GM18508 (cell line): ENCODE results near the gene MBLAC1.
A peak's percentile ranks its signal among the peaks of the same experiment; 100 is the strongest.

Source experiments
- ATAC-seq: cut with Tn5 transposase; IDR thresholded peaks from one replicate; pipeline ENCODE4 v1.9.1; 2021; ENCODE audit warnings: moderate number of reproducible peaks; ENCODE audit not compliant: insufficient read depth, unreplicated experiment

MBLAC1 gene, protein sequence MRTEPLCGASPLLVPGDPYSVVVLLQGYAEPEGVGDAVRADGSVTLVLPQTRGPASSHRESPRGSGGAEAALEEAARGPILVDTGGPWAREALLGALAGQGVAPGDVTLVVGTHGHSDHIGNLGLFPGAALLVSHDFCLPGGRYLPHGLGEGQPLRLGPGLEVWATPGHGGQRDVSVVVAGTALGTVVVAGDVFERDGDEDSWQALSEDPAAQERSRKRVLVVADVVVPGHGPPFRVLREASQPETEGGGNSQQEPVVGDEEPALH

DNA sequence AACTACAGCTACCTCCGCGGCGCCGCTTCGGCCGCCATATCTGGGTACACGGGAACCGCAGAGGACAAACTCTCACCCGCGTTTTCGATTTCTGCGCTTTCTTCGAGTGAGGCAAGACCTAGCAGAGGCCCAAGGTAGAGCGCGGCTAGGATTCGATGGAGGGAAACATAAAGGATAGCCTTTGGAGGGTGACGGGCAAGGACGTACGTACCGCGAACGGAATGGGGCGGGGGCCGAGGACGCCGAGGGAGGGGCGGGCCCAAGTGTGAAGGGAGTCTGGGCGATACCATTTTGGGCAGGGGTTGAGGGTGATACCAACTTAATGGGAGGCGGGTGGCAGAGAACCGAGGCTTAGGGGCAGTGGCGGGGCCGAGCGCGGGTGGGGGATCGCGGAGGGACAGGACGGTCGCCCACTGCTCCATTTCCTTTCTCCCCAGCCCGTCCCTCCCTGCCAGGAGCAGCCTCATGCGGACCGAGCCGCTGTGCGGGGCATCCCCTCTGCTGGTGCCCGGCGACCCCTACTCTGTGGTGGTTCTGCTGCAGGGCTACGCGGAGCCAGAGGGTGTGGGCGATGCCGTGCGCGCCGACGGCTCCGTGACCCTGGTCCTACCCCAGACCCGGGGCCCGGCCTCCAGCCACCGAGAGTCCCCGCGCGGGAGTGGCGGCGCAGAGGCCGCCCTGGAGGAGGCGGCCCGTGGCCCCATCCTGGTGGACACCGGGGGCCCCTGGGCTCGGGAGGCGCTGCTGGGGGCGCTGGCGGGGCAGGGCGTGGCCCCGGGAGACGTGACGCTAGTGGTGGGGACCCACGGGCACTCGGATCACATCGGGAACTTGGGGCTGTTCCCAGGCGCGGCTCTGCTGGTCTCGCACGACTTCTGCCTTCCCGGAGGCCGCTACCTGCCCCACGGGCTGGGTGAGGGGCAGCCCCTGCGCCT lies at the start of gene MBLAC1:
TSS of gene MBLAC1 (plus strand) at position 37 of the 935 bp plus-strand sequence. CDS start at position 466, 429 bp downstream.
- no peak for ATAC-seq

DNA sequence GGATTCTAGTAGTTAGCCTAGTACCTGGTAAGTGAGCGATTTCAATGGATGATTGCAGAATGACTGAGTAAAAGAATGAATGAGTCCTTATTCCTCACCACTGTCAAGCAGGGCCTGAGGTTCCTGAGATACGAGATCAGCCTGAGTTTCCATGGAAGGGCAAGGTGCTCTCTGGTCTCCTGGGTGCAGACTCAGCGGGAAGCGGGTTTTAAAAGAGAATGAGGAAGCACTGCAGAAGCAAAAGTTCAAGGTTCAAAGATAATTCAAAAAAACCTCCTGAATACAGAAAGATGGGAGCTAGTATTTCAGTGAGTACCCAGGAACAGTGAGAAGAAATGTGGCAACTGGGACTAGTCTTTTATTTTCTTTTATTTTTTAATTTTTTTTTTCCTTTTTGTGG lies 49.6 kb upstream of the MBLAC1 start:
- ATAC-seq: no peak

DNA sequence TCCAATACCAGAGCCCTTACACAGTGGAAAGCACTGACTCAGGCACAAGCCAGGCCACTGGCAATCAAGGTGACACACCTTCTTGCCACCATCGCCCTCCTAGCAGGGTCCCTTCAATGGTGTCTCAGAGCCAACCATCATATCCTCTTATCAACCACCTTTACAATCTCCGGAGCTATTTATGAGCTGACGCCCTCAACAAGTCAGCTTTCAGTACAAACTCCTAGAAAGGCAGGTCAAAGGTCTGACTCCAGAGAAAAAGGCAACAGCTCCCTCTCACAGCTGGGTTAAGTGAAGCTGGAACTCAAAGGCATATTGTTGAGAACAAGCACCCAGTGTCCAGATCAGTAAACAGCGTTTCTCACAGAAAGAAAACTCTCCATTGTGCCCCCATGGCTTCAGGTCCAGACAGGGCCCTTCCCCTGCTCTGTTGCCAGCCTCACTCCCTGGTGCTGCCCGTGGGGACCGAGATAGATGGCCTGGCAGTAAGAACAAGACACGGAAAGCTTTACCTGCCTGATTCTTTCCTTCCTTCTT lies 47.7 kb upstream of the MBLAC1 start:
- ATAC-seq: no peak

DNA sequence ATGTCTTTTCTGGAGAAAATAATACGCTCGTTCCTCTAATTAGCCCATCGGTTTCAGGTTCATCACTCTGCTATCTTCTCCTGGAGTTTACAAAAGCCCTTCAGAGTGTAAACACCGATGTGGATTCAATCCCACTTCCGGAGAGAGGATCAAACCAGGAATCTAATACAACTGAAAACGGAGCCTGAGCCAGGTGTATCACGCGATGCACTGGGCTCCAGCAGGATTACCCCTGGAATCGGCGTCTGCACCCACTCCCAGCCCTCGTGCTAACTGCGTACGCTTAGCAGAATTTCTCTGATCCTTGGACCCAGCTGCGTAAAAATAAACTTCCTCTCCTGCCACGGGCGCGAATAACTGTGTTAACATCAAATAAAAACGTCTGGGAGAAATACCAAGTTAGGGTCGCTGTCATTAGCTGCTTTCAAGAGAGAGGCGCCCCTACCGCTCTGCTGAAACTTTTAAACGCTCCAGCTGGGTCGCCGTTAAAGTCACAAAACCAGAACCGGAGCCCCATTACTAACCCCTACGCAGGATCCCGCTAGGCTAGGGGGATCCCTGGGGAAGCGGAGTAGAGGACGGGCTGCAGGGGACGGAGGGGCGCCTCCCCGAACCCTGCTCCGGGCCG lies 45.7 kb upstream of the MBLAC1 start:
- ATAC-seq: no peak

DNA sequence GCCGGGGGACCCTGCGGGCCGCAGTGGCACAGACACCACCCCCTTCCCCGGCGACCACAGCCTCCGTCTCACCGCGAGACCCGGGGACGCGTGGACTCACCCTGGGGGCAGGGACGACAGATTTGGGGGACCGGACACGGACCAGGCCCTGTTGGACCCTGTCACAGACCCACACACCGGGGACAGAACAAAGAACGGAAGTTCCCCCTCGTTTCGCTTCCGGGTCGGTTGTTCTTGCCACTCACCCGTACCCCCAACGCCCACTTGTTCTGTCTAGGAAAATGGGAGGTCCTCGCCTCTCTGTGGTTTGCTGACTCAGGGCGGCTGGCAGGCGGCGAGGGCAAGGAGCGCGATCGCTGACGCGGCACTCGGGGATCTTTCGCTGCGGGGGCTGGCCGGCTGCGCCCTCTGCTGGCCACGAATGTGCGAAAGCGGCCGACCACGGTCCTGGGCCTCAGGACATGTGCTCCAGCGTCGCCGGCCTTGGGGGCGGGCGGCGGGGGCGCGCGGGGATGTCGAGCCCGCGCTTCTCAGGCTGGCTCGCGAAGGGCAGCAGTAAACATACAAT lies 45.1 kb upstream of the MBLAC1 start, which contains the start of gene ZNF3:
TSS of gene ZNF3 (minus strand) at position 189 of the 568 bp plus-strand sequence. CDS start 4,366 bp downstream, outside the sequence.
- ATAC-seq: peak; percentile 71

DNA sequence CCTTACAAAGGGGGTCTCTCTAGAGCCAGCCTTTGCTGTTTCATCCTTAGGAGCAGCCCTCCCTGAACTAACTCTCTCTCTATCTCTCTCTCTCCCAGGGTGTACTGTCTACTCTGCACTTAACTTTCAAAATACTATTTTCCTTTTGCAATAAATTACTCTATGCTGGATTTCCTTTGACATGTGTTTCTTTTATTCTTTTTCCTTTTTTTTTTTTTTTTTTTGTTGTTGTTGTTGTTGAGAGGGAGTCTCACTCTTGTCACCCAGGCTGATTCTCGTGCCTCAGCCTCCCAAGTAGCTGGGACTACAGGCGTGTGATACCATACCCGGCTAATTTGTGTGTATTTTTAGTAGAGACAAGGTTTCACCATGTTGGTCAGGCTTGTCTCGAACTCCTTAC lies 43.8 kb upstream of the MBLAC1 start:
- no peak for ATAC-seq

DNA sequence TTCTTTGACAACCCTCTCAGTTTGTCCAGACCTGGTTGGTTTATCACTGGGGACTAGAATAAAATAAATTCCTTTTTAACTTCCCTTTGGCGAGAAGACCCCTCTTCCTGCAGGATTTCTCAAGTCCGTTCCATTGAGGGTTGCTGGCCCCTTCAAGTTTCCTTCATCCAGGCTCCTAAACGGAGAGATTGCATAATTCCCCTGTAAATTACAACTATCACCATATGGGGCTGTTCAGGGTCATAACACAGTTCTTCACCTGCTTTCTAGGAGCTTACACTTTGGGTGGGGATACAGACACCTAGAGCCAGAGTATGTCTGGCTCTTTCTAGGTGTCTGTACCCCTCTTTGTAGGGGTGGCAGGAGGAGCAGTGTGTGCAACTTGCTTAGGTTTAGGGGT lies 41.3 kb upstream of the MBLAC1 start:
- ATAC-seq: no peak

DNA sequence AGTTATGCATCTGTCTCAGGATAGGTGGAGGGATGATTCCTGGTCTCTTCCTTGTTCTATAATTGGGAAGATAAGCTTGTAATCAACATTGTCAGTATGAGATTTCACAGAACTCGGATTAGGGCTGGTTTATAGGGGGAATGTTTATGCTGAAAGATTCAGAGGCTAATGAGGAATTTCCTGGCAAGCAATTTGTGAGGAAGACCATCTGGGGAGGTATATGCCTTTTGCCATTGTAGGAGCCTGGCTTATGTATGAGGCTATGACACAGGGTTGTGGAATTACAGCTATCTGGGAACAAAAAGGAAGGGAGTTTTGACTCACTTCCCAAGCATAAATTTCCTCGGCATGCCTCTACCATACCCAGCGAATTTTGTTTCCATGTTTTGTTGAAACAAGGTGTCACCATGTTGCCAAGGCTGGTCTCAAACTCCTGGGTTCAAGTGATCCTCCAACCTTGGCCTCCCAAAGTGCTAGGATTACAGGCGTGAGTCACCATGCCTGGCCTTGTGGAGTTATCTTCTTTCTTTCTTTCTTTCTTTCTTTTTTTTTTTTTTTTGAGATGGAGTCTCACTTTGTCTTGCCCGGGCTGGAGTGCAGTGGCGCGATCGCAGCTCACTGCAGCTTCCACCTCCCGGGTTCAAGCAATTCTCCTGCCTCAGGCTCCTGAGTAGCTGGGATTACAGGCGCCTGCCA lies 39.6 kb upstream of the MBLAC1 start:
- ATAC-seq: no peak

DNA sequence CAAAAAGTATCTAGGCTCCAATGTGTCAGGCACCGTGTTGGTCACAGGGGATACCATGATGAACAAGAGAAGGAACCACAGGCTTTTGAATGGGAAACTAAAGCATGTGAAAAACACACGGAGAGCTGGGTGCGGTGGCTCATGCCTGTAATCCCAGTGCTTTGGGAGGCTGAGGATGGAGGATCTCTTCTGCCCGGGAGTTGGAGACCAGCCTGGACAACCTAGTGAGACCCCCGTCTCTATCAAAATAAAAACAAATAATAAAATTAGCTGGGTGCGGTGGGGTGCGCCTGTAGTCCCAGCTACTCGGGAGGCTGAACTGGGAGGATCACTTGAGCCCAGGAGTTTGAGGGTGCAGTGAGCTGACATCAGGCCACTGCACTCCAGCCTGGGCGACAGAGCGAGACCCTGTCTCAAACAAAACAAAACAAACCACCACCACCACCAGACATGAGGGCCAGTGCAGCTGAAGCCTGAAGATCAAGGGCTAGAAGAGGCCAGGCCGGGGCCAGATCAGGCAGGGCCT lies 38.6 kb upstream of the MBLAC1 start:
- no peak for ATAC-seq

DNA sequence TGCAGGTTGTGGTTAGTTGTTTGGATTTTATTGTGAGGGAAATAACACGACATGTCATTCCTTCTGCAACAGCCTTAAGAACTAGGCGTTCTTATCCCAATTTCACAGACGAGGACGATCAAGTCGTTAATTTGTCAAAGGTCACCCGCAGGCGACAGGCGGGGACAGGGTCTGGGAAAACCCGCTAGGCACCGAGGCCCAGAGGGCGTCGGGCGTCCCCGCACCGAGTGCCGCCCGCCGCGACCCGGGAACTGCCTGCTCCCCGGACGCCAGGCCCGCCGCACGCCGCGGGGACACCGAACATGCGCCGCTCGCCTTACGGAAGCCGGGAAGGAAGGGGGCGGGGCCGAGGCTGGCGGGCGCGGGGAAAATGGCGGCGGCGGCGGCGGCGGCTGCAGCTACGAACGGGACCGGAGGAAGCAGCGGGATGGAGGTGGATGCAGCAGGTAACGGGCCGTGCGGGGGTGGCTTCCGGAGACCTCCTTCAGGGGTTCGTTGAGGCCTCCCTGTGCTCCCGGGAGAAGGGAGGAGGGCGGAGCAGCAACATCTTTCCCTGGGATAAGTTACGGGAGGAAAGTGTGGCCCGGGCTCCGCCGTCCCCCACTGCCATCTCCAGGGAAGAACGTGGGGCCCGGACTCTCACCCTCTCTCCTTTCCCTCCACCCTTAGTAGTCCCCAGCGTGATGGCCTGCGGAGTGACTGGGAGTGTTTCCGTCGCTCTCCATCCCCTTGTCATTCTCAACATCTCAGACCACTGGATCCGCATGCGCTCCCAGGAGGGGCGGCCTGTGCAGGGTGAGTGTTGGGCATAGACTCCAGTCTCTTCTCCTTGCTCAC lies 37.9 kb upstream of the MBLAC1 start, which contains the start of gene COPS6:
TSS of gene COPS6 (plus strand) at position 349 of the 837 bp plus-strand sequence. CDS start at position 371, 22 bp downstream.
- no peak for ATAC-seq

DNA sequence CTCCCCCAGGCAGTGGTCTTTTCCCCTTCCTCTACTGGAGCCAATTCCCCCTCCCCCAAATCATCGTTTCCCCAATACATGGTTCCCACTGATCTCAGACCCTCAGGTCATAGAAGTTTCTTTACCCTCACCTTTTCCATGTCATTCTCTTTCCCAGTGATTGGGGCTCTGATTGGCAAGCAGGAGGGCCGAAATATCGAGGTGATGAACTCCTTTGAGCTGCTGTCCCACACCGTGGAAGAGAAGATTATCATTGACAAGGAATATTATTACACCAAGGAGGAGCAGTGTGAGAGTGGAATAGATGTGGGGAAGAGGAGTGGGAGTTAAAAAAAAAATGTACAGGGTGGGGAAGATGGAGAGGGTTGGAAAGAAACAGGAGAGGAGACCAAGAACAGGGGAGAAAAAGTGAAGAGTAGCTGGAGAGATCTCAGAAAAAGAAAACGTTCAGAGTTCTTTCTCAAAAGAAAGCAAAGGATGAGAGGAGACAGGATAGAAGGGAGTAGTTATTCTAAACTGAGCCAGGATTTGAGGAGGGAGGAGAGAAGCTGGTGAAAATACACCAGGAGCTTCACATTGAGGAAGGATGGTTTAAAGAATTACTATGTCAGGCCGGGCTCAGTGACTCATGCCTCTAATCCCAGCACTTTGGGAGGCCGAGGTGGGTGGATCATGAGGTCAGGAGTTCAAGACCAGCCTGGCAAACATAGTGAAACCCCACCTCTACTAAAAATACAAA lies 37.1 kb upstream of the MBLAC1 start:
- no peak for ATAC-seq

DNA sequence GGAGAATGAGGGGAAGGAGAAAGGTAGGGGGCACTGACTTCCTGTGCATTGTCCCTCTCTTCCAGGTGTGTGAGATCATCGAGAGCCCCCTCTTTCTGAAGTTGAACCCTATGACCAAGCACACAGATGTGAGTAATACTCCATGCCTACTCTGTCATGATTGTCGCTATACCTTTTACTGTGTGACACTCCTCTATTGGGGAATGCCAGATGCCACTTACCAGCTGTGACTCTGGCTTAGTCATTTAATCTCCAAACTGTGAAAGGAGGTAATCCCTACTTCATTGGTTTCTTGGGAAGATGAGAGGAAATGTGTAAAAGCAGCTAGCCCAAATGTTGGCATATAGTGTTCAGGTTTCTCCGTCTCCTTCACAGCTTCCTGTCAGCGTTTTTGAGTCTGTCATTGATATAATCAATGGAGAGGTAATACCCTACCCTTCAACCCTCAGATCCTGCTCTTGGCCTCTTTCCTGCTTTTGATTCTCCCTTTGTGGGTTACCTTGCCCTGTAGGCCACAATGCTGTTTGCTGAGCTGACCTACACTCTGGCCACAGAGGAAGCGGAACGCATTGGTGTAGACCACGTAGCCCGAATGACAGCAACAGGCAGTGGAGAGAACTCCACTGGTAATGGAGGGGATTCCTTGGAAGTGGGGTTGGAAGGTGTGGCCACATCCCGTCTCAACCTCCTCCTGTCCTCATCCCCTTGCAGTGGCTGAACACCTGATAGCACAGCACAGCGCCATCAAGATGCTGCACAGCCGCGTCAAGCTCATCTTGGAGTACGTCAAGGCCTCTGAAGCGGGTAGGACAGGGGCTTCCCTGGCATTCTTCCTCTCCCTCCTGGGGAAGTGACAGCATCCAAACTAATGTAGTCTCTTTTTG lies 36.0 kb upstream of the MBLAC1 start:
- no peak for ATAC-seq

DNA sequence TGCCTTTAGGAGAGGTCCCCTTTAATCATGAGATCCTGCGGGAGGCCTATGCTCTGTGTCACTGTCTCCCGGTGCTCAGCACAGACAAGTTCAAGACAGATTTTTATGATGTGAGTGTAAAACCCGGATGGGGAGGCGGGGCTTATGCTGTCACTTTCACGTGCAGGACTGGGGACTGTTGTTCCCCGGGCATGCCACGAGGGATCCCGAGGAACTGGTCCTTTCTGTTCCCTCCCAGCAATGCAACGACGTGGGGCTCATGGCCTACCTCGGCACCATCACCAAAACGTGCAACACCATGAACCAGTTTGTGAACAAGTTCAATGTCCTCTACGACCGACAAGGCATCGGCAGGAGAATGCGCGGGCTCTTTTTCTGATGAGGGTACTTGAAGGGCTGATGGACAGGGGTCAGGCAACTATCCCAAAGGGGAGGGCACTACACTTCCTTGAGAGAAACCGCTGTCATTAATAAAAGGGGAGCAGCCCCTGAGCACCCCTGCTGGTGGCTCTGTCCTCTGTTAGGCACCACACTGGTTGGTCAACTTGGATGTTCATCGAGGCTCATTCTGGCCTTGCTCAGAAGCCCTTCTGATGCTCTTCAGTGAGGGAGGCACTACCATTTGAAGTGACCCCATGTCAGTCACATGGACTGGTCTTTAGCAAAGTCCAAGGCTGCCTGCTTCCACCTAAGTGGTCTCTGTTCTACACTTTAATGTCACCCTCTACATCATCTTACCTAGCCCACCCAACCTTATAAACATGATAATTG lies 35.2 kb upstream of the MBLAC1 start:
- ATAC-seq: no peak

DNA sequence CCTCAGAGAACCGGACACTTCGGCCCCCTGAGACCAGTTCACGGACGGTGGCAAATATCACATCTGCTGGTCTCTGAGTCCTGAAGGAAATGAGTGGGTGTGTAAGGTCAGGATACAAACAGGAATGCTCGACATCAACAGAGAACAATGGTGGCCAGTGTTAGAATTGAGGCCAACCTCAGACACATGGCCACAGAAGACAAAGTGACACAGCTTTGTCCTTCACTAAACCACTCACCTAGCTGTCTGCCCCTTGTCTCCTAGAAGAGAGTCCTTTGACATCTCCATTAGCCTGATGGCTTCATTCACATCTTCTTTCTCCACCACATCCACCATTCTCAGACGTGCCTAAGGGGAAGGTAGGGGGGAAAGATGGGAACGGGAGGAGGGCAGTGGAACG lies 33.7 kb upstream of the MBLAC1 start:
- ATAC-seq: no peak

DNA sequence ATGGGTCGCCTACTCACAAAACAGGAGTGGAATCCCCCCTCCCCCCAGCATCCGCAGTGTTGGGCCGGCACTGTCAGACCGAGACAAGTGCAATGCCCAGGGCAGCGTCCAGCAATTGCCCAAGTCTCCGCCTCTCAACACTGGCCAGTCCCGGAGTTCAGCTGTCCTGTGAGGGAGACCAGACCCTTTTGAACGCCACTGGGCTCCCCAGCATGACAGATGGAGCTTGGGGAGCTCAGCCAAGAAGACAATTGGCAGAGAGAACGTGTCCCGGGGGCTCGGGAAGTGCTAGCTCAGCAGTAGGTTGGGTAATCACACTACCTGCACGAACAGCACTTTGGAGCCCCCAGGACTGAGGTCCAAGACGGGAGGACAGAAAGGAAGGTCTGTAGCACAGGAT lies 33.3 kb upstream of the MBLAC1 start:
- no peak for ATAC-seq

DNA sequence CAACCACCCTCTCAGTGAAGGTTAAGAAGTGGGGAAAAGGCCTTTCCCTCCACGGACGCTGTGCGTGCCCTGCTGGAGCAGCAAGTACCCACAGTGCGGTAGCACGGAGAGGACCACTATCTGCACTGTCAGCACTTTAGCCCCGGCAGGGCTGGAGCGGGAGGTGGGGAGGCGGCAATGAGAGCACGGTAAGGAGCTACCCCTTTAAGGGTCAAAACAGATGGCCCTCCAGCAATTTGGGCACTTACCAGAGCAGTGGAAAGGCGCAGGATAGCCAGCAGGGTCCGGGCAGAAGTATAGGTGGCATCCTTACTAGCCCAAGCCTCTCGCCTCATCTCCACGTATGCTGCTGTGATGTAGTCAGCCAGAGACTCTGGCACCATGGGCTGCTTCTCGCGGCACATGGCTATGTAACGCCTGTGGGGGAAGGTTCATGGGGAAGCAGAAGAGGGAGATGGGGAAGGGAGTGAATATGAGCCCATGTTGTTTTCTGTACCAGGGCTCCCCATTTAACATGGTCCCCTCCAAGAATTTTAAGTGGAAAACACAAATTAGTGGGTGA lies 32.8 kb upstream of the MBLAC1 start:
- no peak for ATAC-seq
